HG03439 (cell line): ENCODE results near the gene KLLN.
"Not testable (repeated sequence)": the region's sequence is repeated elsewhere in the genome, so short reads cannot be mapped to it uniquely, and the experiment has no call there.

Experiments
- ATAC-seq: cut with Tn5 transposase; IDR thresholded peaks from one replicate; pipeline ENCODE4 v1.9.1; 2021; ENCODE audit warnings: mild to moderate bottlenecking, moderate library complexity; ENCODE audit not compliant: unreplicated experiment

The KLLN gene

DNA sequence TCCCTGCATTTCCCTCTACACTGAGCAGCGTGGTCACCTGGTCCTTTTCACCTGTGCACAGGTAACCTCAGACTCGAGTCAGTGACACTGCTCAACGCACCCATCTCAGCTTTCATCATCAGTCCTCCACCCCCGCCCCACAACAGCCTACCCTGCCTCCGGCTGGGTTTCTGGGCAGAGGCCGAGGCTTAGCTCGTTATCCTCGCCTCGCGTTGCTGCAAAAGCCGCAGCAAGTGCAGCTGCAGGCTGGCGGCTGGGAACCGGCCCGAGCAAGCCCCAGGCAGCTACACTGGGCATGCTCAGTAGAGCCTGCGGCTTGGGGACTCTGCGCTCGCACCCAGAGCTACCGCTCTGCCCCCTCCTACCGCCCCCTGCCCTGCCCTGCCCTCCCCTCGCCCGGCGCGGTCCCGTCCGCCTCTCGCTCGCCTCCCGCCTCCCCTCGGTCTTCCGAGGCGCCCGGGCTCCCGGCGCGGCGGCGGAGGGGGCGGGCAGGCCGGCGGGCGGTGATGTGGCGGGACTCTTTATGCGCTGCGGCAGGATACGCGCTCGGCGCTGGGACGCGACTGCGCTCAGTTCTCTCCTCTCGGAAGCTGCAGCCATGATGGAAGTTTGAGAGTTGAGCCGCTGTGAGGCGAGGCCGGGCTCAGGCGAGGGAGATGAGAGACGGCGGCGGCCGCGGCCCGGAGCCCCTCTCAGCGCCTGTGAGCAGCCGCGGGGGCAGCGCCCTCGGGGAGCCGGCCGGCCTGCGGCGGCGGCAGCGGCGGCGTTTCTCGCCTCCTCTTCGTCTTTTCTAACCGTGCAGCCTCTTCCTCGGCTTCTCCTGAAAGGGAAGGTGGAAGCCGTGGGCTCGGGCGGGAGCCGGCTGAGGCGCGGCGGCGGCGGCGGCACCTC lies at the start of gene KLLN, which contains the start of gene PTEN:
KLLN (minus strand) TSS at position 481 of the 891 bp plus-strand sequence. CDS start 1,046 bp downstream, outside the sequence.
PTEN (plus strand) TSS at position 573 of the 891 bp plus-strand sequence. CDS start 845 bp downstream, outside the sequence.
- peak; percentile 38 for ATAC-seq

- not testable (repeated sequence) for ATAC-seq
Observed at GRCh38 chr10:87903396-87903795, 40.1 kb upstream of the KLLN start.

DNA sequence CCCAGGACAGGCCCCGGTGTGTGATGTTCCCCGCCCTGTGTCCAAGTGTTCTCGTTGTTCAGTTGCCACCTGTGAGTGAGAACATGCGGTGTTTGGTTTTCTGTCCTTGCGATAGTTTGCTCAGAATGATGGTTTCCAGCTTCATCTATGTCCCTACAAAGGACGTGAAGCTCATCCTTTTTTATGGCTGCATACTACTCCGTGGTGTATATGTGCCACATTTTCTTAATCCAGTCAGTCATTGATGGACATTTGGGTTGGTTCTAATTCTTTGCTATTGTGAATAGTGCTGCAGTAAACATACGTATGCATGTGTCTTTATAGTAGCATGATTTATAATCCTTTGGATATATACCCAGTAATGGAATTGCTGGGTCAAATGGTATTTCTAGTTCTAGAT lies 34.6 kb upstream of the KLLN start:
- not testable (repeated sequence) for ATAC-seq

- ATAC-seq = no peak
Observed at GRCh38 chr10:87896216-87896615, 32.9 kb upstream of the KLLN start.

GRCh38 chr10:87895430-87895829 lies 32.1 kb upstream of the KLLN start:
- ATAC-seq = no peak

- no peak for ATAC-seq
Observed at GRCh38 chr10:87887548-87888289, 24.4 kb upstream of the KLLN start.

GRCh38 chr10:87887146-87887545 lies 23.8 kb upstream of the KLLN start:
- no peak for ATAC-seq

- no peak for ATAC-seq
Observed at GRCh38 chr10:87886635-87887034, 23.3 kb upstream of the KLLN start.

DNA sequence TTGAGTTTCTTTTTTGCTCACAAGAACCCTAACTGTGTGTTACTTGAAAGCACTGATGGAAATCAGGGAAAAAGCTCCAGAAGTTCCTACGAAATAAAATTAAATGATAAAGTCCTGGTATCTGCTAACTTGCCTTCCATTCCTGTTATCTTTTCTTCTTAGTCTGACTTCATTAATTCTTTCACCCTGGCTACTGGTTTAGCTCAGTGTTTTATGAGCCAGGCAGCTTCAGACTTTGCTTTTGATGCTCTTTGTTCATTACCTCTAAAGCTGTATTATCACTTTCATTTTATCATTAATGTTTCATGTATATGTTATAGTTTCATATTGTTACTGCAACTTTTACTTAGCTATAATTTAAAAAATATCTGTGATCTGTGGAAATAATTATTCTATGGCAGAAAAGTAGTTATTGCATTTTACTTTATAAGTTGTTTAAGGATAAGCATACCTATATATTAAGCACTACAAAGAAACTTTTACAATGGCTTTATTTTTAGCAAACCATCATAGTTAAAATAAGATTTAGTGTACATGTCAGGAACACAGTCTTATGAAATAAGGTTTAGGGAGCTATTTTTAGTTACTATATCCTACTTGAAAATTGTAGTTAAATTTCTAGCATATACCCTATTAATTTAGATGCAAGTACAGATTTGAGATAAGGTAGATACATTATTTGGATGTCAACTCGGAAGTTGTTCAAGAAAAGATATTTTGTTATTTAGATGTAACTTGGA lies 19.4 kb upstream of the KLLN start:
- ATAC-seq = no peak

DNA sequence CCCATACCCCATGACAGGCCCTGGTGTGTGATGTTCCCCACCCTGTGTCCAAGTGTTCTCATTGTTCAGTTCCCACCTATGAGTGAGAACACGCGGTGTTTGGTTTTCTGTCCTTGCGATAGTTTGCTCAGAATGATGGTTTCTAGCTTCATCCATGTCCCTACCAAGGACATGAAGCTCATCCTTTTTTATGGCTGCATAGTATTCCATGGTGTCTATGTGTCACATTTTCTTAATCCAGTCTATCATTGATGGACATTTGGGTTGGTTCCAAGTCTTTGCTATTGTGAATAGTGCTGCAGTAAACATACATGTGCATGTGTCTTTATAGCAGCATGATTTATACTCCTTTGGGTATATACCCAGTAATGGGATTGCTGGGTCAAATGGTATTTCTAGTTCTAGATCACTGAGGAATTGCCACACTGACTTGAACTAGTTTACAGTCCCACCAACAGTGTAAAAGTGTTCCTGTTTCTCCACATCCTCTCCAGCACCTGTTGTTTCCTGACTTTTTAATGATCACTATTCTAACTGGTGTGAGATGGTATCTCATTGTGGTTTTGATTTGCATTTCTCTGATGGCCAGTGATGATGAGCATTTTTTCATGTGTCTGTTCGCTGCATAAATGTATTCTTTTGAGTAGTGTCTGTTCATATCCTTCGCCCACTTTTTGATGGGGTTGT lies 18.2 kb upstream of the KLLN start:
- not testable (repeated sequence) for ATAC-seq

GRCh38 chr10:87880336-87880735 lies 17.0 kb upstream of the KLLN start:
- ATAC-seq = no peak

GRCh38 chr10:87878664-87879459 lies 15.5 kb upstream of the KLLN start:
- ATAC-seq = no peak

- ATAC-seq = no peak
Observed at GRCh38 chr10:87875929-87876571, 12.7 kb upstream of the KLLN start.

GRCh38 chr10:87873656-87874055 lies 10.3 kb upstream of the KLLN start:
- no peak for ATAC-seq

DNA sequence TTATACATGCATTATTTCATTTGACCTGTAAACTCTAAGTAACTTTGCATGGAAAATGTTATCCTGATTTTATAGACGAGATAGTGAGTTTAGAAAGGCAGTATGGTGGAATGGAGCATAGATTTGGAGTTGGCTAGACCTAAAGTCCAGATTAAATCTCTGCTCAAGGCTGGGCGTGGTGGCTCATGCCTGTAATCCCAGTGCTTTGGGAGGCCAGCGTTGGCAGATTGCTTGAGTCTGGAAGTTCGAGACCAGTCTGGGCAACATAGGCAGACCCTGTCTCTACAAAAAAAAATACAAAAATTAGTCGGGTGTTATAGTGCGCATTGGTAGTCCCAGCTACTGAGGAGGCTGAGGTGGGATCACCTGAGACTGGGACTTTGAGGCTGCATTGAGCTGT lies 9.5 kb upstream of the KLLN start:
- no peak for ATAC-seq

GRCh38 chr10:87869773-87870551 lies 6.6 kb upstream of the KLLN start:
- no peak for ATAC-seq

GRCh38 chr10:87869139-87869538 lies 5.8 kb upstream of the KLLN start:
- ATAC-seq = not testable (repeated sequence)

DNA sequence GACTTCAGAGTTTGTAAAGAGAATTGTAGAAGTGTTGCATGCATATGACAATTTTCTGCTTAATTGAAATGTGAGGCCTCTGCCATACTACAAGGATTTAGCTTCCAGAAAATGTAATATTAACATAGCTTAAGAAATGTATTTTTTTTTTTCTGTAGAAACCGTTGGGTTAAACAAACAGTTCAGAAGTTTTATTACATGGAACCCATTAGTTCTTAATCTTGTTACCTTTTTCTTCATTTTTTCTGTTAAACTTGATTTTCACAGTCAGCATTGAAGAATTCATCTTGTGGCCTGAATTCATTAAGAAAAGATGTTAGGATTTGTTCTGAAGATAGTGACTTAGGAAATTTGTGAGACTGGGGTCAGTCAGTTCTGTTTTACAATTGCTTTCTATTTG lies 4.9 kb upstream of the KLLN start:
- ATAC-seq = no peak
